OCI-LY1 (cell line): ENCODE measurements around the gene ZNF300.

Source experiments
- H2AFZ ChIP-seq: fragments of 200-600 bp; sonication (generic), shearing (Covaris generic); 2 replicates; pipeline ENCODE4 v1.6.0; 2014; ENCODE audit warnings: antibody characterized with exemption, mild to moderate bottlenecking, low read length
- H3F3A ChIP-seq: fragments of 200-600 bp; sonication (generic), shearing (Covaris generic); 2 replicates; pipeline ENCODE4 v1.6.0; 2014; ENCODE audit warnings: mild to moderate bottlenecking, antibody characterized with exemption, low read length, moderate library complexity; ENCODE audit not compliant: insufficient read depth
- H3K27ac ChIP-seq: fragments of 200-600 bp; sonication (generic); 2 replicates; pipeline ENCODE4 v1.5.1; 2014; ENCODE audit warnings: low read length, mixed run types, mild to moderate bottlenecking, low read depth; ENCODE audit not compliant: poor library complexity, severe bottlenecking
- H3K27me3 ChIP-seq: fragments of 200-600 bp; sonication (generic); 2 replicates; pipeline ENCODE4 v1.6.0; 2014; ENCODE audit warnings: antibody characterized with exemption, mild to moderate bottlenecking, low read length, moderate library complexity; ENCODE audit not compliant: insufficient read depth
- H3K36me3 ChIP-seq: fragments of 200-600 bp; sonication (generic); 2 replicates; pipeline ENCODE4 v1.6.1; 2014; ENCODE audit warnings: mild to moderate bottlenecking, antibody characterized with exemption, low read length, moderate library complexity, mixed read lengths; ENCODE audit not compliant: insufficient read depth
- H3K4me1 ChIP-seq: fragments of 200-600 bp; sonication (generic); 2 replicates; pipeline ENCODE4 v1.5.1; 2014; ENCODE audit warnings: mild to moderate bottlenecking, low read length, moderate library complexity; ENCODE audit not compliant: insufficient read depth, severe bottlenecking
- H3K4me2 ChIP-seq: fragments of 200-600 bp; sonication (generic), shearing (Covaris generic); 2 replicates; pipeline ENCODE4 v1.6.1; 2014; ENCODE audit warnings: low read length
- H3K4me3 ChIP-seq: fragments of 200-600 bp; sonication (generic); 2 replicates; pipeline ENCODE4 v1.5.1; 2014; ENCODE audit warnings: low read length, low read depth, mild to moderate bottlenecking, mixed read lengths; ENCODE audit not compliant: poor library complexity, severe bottlenecking
- H3K79me2 ChIP-seq: fragments of 200-600 bp; shearing (Covaris generic); 2 replicates; pipeline ENCODE4 v1.6.1; 2016; ENCODE audit warnings: mixed run types, low read length, mixed read lengths; ENCODE audit not compliant: insufficient read depth
- H3K9ac ChIP-seq: fragments of 200-600 bp; sonication (generic), shearing (Covaris generic); 2 replicates; pipeline ENCODE4 v1.6.1; 2014; ENCODE audit warnings: mild to moderate bottlenecking, low read length, mixed read lengths
- H3K9me2 ChIP-seq: fragments of 200-600 bp; sonication (generic), shearing (Covaris generic); 2 replicates; pipeline ENCODE4 v1.6.1; 2014; ENCODE audit warnings: low read depth, mild to moderate bottlenecking, low read length, mixed read lengths
- H3K9me3 ChIP-seq: fragments of 200-600 bp; shearing (Covaris generic); 2 replicates; pipeline ENCODE4 v1.6.1; 2014; ENCODE audit warnings: low read length, mixed read lengths
- H4K20me1 ChIP-seq: fragments of 200-600 bp; sonication (generic), shearing (Covaris generic); 2 replicates; pipeline ENCODE4 v1.6.0; 2016; ENCODE audit warnings: mild to moderate bottlenecking, low read length; ENCODE audit not compliant: insufficient read depth
- CTCF ChIP-seq: fragments of 200-600 bp; sonication (generic), shearing (Covaris generic); IDR thresholded peaks from 2 replicates; pipeline ENCODE4 v1.5.1; 2017; ENCODE audit warnings: mild to moderate bottlenecking, antibody characterized with exemption, low read length, moderate library complexity, mixed read lengths
- EZH2 ChIP-seq: fragments of 200-600 bp; sonication (generic), shearing (Covaris generic); IDR thresholded peaks from 2 replicates; pipeline ENCODE4 v1.8.0; 2017; ENCODE audit warnings: borderline replicate concordance, mixed run types, mild to moderate bottlenecking, antibody characterized with exemption, low read length, moderate library complexity, mixed read lengths

Gene ZNF300

GRCh38 chr5:150901446-150901845, 3.3 kb downstream of the ZNF300 start:
- H2AFZ ChIP-seq, result no peak overlapping the region
- no peaks in the 10 kb centered on the region for H4K20me1 ChIP-seq
- H3F3A ChIP-seq, result no peaks in the 10 kb centered on the region
- peaks cover 19% of the 10 kb centered on the region for H3K9me3 ChIP-seq
- H3K27me3 ChIP-seq, result no peaks in the 10 kb centered on the region
- H3K4me3 ChIP-seq, result no peak overlapping the region
- H3K4me2 ChIP-seq, result no peak overlapping the region
- no peaks in the 10 kb centered on the region for H3K79me2 ChIP-seq
- no peaks in the 10 kb centered on the region for H3K9me2 ChIP-seq
- H3K27ac ChIP-seq, result no peak overlapping the region
- H3K36me3 ChIP-seq, result no peaks in the 10 kb centered on the region
- no peaks in the 10 kb centered on the region for H3K4me1 ChIP-seq
- TF ChIP-seq CTCF (no peak), EZH2 (no peak)
- no peak overlapping the region for H3K9ac ChIP-seq

DNA sequence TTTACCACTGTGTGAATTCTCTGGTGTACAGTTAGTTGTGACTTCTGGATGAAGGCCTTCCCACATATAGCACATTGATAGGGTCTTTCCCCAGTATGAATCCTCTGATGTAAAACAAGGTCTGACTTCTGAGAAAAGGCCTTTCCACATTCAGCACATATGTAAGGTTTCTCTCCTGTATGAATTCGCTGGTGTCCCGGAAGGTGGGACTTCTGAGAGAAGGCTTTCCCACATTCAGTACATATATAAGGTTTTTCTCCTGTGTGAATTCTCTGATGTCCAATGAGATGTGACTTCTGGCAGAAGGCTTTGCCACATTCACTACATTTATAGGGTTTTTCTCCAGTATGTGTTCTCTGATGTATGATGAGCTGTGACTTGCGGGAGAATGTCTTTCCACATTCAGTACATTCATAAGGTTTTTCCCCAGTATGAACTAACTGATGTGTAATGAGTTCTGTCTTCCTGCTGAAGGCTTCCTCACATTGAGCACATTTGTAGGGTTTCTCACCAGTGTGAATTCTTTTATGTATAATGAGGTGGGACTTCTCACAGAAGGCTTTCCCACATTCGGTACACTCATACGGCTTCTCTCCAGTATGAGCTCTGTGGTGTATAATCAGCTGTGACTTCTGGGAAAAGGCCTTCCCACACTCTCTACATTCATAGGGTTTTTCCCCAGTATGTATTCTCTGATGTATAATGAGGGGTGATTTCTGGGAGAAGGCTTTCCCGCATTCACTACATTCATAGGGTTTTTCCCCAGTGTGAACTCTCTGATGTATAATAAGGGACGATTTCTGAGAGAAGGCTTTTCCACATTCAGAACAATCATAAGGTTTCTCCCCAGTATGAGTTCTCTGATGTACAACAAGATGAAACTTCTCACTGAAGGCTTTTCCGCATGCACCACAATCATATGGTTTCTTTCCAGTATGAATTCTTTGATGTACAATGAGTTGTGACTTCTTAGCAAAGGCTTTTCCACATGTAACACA, 9.1 kb downstream of the ZNF300 start:
- H3K4me2 ChIP-seq, result no peak overlapping the region
- no peaks in the 10 kb centered on the region for H3K4me1 ChIP-seq
- H3F3A ChIP-seq, result no peaks in the 10 kb centered on the region
- H3K79me2 ChIP-seq, result no peaks in the 10 kb centered on the region
- no peak overlapping the region for H3K4me3 ChIP-seq
- peaks cover 45% of the 10 kb centered on the region for H3K9me3 ChIP-seq
- no peak overlapping the region for H2AFZ ChIP-seq
- H3K9ac ChIP-seq, result no peak overlapping the region
- H3K36me3 ChIP-seq, result no peaks in the 10 kb centered on the region
- no peaks in the 10 kb centered on the region for H4K20me1 ChIP-seq
- TF ChIP-seq EZH2 (no peak), CTCF (no peak)
- H3K9me2 ChIP-seq, result no peaks in the 10 kb centered on the region
- H3K27me3 ChIP-seq, result no peaks in the 10 kb centered on the region
- H3K27ac ChIP-seq, result no peak overlapping the region

DNA sequence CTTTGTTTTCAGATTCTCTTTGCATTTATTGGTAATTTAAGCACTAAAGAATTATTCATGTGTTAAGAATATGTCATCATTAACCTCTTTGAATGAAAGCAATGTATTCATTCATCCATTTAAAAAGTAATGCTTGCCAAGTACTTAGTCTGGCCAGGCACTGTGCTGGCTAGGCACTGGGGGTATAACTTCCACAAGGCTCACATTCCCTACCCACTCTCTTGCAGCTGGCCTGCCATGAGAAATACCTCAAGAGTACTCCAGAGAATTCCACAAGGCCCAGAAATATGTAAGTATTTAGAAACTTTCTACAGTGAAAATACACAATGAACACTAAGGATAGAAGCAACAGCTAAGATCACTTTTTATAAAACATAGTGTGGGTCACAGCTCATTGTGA, 25.4 kb downstream of the ZNF300 start:
- TF ChIP-seq CTCF (no peak), EZH2 (no peak)
- Histone ChIP-seq H3K79me2 (no peaks in the 10 kb centered on the region), H3K9me2 (no peaks in the 10 kb centered on the region), H2AFZ (no peak overlapping the region), H3K4me3 (no peak overlapping the region), H4K20me1 (no peaks in the 10 kb centered on the region), H3K9ac (no peak overlapping the region), H3K9me3 (0 out of 2 replicates have a peak, but pooled peaks cover 3% of the 10 kb centered on the region), H3F3A (no peaks in the 10 kb centered on the region), H3K36me3 (no peaks in the 10 kb centered on the region), H3K4me2 (no peak overlapping the region), H3K27me3 (no peaks in the 10 kb centered on the region), H3K4me1 (no peaks in the 10 kb centered on the region), H3K27ac (no peak overlapping the region)
